Daoy (cell line): ENCODE data around the gene PCGF5. TPM values are rescaled to one million over a fixed set of nuclear protein-coding genes. Genes with fewer than 3 reads are reported as not detected.
"Not testable (repeated sequence)": the region's sequence is repeated elsewhere in the genome, so short reads cannot be mapped to it uniquely, and the experiment has no call there.

Source experiments
- DNase-seq: peaks from one replicate; pipeline ENCODE4 v3.0.0-alpha.2; 2015; ENCODE audit warnings: low read depth
- total RNA-seq: library from RNA; depleted of rRNA; stranded (reverse); fragments of >200 nt; shearing (Covaris generic); gene quantifications from 2 replicates; pipeline ENCODE4 v1.2.3, GENCODE V29; 2014

The PCGF5 gene
- total RNA-seq, 1 experiment from 2014 or later, result 15.0 TPM

DNA sequence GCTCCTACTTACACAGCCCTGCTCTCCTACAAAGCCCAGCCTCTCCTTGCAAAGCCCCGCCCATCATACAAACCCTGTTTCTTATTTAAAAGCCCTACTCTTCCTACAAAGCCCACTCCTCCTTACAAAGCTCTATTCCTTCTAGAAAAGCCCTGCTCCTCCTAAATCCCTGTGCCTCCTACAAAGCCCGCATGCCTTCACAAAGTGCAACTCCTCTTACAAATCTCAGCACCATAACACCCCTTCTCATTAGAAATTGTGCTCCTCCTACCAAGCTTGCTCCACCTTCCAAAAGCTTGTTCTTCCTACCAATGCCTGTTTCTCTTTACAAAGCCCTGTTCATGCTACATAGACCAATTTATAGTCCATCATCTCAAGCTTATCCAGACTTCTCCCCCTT lies 66.1 kb downstream of the PCGF5 start:
- DNase-seq, result no peak

DNA sequence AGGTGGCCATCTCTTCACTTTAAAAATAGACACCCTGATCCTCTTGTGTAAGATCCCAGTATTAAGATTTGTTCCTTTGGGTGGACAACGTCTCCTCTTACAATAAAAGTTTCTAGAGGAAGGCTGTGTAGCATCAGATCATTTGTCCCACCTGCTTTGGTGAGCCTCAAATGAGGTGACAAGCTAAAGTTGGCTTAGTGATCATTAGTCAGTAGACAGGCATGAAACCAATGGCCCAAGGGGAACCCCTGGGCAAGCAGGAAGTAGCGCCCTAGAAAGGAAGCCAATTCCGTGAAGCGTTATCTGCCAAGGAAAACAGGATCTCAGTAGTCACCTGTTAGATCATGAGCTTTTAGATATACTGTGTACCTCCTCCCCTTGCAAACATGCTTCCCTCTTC lies 66.8 kb downstream of the PCGF5 start:
- DNase-seq, result peak; percentile 52

DNA sequence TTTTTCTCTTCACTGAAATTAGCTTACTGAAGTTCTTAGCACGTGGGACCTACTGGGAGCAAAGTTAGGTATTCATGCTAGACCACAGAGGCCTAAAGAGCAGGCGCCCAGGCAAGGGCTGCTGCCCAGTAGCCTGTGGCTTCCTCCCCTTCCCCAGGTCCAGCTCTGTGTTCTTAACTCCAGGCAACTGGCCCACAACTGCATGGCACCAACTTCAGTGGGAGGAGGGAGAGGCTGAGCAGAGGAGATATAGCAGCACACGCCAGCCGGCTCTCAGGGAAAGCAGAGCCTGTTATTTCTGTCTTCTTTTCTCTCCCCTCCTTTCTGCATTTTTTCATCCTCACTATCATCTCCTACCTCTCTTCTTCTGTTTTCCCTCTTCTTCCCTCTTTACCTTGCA lies 67.4 kb downstream of the PCGF5 start:
- no peak for DNase-seq

DNA sequence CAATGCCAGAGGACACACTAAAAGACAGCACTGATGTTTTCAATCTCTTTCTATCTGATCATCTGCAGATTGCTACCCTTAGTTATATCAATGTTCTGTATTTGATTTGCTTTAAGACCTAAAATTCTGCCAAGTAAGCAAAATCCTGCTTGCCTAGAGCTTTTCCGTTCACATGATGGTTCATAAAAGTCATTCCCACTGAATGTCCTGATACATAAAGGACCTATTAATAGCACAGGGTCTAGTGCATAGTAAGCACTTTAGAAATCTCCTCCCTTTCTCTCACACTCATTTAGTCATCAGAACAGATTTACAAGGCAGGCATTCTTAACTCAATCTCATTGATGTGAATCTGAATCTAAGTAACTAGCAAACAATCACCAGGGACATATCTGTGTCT lies 68.8 kb downstream of the PCGF5 start:
- no peak for DNase-seq

DNA sequence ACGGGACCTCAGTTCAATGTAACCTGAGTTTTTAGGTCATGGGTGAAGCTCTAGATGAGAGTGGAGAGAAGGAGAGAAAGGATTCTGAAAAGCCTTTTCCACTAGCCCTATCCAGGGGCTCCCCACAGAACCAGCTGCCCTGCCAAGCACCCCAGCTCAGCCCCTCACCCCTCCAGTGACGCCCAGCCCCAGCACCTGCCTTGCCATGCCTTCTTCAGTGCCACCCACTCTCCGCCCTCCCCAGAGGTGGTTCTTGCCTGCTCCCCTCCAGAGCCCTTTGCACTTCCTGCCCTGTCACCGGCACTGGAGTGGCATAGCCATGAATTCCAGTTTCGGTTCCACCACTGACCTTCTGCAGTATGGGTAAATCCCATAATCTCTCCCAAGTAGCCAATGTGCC lies 70.1 kb downstream of the PCGF5 start:
- DNase-seq, result no peak

DNA sequence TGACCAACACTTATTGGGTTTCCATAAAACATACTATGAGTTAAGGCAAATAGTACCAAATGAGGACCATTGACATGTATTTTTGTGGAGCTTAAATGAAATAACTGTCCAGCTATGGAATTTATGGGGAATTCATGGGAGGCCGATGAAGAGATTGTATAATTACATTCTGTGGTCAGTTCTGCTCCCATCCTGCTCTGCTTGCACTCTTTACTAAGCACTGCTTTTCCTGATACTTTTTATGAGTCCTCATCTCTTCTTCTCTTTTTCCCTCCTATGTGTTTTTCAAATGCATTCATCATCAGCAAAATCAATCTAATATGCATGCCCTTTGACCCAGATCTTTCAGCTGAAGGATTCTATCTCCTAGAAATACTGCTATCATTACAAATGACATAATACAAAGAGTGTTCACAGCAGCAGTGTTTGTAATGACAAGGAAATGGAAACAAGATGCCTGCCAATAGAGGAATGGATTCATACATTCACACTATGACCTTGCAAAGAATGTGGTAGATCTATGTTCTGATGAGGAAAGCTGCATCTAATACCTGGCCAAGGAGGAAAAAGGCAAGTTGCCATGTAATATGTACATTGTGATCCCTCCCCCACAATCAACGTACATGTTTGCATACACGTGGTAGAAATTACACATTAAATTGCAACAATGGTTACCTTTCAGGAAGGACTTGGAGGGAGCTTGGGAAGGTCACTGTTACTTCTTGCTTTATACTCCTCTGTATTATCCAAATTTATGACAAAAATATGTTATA lies 73.9 kb downstream of the PCGF5 start:
- DNase-seq, result no peak

DNA sequence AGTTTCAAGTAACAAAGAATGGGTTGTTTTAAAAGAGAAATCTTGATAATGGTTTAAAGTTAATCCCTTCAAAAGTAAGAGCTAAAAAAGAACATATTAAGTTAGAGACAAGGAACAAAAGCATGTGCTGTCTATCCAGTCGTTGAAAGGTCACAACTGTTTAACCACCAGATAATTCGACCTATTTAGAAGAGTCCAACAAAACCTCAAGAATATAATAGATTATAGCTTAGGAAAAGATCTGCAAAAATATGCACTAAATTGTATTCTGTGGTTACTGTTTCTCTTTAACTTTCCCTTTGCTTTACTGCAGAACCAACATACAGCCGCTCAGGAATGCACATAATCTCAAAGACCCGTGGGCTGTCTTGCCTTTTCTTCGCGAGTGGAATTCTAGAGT lies 74.9 kb downstream of the PCGF5 start:
- no peak for DNase-seq

DNA sequence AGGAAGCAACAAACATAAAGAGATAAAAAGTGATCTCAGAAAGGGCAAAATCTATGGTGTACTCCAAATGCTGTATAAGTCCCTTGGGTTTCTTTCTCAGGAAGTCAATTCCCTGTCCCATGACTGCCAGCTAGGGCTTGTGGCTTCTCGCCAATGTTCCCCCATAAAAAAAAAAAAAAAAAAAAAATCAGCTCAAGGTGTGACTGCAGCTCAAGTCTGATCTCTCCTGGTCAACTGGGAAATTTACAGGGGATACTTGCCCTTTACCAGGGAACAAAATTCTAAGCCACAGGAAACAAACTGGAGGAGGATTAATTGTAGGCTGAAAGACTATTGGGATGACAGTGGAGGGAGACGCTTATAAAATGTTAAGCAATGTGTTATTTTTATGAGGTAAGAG lies 76.0 kb downstream of the PCGF5 start:
- DNase-seq, result peak; percentile 38

DNA sequence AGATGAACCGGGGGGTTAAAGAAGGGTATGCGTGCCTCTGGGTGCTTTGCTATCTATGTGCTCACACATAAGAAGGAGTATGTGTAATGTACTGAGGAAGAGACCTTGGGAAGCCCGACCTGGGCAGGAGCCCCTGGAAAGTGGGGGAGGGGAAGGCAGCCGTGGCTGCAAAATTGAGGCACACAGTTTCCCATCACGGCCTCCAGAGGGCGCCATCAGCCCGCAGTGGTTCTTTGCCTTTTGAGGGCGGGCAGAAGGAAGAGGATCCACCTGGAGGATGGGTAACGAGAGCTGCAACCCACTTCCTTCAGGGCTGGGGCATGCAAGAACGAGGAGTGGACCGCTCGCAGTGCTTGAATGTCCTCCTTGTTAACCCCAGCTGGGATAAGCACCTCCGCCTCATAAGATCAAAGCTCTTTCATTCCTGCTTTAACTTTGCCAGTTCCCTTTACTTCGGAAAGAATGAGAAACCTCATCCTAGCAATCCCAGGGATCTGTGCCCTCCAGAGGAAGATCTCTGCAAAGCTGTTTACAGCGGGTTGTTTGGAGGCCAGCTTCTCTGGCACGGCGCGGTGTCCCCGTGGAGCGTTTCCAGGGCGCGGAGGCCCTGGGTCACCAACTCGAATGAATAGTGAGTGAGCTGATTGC lies 77.9 kb downstream of the PCGF5 start:
- DNase-seq, result peak; percentile 71

DNA sequence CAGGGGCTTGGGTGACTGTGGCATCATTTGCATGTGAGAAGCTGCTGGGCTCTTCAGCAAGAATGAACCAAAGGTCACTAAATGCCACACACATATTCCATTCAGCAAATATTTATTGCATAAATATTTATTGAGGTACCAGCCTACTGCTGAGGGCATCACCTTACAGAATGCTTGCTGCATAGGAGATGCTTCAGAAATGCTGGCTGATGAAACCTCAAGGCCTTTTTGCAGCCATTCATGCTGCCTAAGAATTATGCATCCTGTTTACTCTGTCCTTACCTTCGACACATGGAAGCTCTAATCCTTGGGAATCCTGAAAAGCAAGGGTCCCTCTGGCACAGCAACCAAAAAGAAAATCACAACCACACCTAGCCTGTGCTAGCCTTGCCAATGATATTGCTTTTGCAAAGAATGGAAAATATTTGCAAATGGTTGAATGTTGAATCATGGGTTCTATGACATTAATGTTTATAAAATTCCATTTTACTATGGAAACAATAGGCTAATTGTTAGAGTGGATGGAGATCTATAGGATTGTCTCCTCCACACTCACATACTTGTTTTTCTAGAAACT lies 79.6 kb downstream of the PCGF5 start:
- DNase-seq, result no peak

DNA sequence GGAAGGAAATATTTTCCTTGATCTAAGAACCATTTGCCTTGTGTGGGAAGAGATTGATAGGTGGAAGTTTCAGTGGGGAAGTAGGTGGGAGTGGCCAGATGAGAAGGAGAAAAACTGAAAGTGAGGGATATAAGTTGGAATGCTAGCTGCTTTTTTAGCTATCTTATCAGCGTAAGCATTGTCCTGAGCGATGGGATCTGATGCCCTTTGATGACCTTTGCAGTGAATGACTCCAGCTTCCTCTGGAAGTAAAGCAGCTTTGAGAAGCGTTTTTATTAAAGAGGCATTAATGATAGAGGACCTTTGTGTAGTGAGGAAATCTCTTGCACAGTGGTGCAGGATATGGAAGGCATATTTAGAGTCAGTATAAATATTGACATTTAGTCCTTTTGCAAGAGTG lies 82.5 kb downstream of the PCGF5 start:
- not testable (repeated sequence) for DNase-seq

DNA sequence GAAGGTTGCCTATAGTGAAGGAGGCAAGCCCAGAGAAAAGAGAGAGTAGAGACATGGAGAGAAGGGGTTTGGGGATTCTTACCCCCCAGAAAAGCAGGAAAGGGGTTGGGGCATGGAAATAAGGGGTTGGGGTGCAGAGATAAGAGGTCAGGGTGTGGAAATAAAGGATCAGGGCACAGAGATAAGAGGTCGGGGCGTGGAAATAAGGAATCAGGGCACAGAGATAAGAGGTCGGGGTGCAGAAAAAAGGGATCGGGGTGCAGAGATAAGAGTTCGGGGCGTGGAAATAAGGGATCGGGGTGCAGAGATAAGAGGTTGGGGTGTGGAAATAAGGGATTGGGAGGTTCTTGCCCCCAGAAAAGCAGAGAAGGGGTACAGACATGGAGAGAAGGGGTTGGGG lies 85.5 kb downstream of the PCGF5 start:
- not testable (repeated sequence) for DNase-seq

DNA sequence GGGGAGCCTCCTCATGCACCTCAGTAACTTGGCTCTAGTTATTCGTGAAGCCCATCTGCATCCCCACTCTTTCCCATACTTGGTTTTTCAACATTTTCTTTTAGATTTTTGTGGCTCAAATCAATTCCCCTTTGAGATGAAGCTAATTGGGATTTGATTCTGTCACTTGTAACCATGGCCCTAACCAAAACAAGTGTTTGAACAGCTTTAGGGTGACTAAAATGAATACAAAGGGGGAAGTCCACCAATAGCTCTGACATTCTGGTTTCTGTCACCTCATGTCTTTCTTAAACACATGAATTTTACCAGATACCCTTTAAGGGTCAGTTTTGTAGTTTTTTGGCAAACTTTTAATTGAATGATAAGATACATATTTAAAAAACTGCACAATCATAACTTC lies 87.0 kb downstream of the PCGF5 start:
- no peak for DNase-seq

DNA sequence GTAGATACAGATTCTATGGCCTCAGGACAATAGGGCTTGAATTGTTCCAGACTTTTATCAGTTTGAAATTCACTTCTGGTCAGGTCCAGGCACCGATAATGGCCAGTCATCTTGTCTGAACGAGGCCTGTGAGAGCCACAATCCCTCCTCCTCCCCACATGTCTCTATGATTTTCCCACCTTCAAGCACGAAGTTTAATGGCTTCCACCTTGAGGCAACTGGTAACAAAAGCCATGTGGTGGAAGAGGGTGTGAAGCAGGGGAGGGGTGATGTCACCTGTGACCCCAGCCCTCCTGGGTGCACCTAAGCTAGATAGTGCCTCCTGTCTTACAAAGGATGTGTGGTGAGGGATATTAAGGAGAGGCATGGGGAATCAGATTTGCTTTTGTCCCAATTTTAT lies 89.2 kb downstream of the PCGF5 start:
- no peak for DNase-seq

DNA sequence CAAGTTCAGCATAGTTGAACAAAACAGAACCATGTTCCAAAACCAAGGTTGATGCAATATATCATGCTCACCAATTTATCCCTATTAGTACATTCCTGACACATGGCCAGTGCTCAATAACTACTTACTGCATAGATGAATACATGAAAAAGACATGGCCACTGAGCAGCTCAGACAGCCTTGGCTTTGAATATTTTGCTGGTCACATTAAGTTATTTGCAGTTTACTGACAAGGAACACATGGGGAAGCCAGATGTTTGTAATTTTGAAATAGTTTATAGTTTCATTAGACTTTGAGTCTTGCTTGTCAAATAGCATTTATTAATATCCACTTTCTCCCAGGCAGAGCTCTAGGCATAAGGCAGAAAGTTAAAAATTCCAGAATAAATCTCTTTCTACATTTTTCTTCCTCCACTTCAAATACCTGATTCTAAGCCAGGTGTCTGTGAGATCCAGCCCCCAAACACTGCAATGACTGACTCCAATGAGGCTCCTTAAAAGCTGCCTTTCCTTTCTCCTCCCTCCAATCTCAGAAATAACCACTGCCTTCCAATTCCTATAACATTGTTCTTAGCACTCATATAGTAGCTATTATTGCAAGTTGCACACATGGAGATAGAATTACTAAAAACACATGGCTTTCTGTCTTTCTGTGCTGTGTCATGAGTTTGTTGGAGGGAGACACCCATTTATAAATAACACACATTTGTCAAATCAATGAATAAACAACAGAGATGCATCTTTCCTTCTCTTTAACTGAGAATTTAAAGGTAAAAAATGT lies 91.3 kb downstream of the PCGF5 start:
- DNase-seq, result no peak

DNA sequence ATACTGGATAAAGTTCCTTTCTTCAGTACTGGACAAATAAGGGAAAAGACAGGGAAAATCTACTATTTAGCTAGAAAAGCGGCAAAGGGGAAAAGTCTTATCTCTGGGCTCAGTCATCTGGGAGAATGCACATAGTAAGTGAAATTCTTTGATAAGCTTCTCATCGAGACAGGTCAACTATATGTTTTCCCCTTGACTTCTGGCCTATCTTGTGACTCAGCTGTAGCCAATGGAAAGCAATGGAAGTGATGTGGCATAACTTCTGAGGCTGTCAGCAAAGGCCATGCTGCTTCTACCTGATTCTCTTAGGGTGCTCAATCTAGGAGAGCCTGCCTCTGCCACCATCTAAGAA lies 91.9 kb downstream of the PCGF5 start:
- no peak for DNase-seq

DNA sequence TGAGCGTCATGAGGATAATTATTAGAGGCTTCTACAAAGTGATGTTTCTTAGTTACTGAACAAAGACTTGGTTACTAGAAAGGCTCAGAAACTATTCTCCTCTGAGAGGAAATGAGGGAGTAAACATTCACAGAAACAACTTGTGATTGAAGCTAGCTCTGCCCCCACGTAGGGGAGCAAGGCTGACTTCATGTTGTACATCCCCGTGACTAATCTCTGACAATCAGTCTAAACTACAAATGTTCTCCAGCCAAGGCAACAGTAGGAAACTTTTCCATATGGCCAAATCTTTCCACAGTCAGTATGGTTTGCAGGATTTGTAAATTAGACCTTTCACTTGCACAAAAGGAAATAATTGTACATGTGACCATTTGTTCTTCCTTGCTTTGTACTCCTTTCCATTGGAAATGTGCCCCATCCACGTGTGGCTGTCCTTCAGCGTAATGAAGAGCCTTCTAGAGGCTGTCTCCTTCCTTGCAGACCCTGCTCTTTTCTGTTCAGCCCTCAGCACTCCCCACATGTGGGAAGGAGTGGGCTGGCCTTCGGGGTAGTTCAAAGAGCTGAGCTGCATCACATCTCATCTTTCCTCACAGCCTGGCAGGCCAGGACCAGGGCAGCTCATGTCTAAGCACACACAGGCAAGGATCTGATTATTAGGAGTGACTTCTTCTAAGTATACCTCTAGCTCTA lies 93.5 kb downstream of the PCGF5 start:
- peak; percentile 26 for DNase-seq

DNA sequence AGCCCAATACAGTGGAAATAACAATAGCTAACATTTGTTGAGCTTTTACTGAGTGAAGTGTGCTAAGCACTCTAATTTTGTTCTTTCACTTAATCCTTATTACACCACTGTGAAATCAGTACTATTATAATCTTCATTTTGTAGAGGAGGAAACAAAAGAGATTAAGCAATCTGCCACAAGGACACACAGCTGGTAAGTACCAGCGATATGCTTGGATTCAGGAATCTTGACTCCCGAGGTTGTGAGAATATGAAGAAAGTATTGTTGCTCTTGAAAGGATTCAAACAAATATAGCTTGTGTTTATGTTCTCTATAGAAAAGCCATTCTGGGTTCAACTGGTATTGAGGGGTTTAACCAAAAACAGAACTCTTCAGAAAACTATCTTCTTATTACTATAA lies 96.0 kb downstream of the PCGF5 start:
- no peak for DNase-seq

DNA sequence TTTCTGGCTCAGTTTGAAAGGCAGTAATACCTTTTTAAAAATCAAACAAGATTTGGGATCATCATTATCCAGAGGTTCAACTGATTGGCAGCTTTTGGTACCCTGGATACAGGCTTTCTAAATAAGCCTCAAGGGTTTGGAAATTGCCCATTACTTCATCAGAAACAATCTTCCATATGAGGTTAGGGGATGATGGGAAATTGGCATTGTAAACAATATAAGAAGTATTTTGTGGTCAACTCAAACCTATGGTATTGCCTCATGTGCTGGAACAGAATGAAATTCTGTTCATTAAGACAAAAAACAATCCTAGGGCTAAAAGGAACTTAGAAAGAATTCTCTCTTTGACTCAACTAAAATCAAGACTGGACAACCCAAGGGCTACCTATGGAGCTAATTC lies 97.1 kb downstream of the PCGF5 start:
- DNase-seq, result no peak

DNA sequence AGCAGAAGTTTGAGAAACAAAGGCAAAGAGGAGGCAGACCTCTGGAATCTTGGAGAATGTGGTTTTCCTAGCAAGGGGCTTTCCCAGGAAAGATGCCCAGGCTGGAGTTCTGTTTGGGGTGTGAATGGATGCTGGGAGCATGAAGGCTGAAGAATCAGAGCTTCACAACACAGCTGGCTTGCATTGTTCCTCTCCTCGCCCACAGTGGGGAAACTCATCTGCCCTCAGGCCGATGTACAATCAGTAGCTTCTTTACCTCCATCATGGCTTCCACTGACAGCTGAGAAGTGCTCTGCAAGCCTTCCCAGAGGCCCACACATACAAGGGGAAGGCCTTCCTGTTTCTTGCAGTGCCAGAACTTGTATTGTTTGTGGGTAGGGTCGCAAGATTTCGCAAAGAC lies 98.9 kb downstream of the PCGF5 start:
- no peak for DNase-seq

DNA sequence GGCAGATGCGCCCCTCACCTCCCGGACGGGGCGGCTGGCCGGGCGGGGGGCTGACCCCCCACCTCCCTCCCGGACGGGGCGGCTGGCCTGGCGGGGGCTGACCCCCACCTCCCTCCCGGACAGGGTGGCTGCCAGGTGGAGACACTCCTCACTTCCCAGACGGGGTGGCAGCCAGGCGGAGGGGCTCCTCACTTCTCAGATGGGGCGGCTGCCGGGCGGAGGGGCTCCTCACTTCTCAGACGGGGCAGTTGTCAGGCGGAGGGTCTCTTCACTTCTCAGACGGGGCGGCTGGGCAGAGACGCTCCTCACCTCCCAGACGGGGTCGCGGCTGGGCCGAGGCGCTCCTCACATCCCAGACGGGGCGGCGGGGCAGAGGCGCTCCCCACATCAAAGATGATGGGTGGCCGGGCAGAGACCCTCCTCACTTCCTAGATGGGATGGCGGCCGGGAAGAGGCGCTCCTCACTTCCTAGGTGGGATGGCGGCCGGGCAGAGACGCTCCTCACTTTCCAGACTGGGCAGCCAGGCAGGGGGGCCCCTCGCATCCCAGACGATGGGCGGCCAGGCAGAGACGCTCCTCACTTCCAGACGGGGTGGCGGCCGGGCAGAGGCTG lies 102.9 kb downstream of the PCGF5 start:
- not testable (repeated sequence) for DNase-seq
